Left ventricle myocardium inferior (tissue), 1 donor: Measurements from ENCODE around the gene TNFRSF4. TPM values are rescaled to one million over a fixed set of nuclear protein-coding genes. Genes with fewer than 3 reads are reported as not detected.

Experiments used
- DNase-seq: peaks from one replicate; pipeline ENCODE4 v3.0.0-alpha.2; 2020
- H3K27ac ChIP-seq: fragments of 200-600 bp; replicated peaks from 2 replicates; pipeline ENCODE4 v1.8.0; 2021
- H3K27me3 ChIP-seq: fragments of 200-600 bp; 2 replicates; pipeline ENCODE4 v1.8.0; 2021; ENCODE audit warnings: low read depth
- H3K36me3 ChIP-seq: fragments of 200-600 bp; 2 replicates; pipeline ENCODE4 v1.8.0; 2021
- H3K4me1 ChIP-seq: fragments of 200-600 bp; 2 replicates; pipeline ENCODE4 v1.8.0; 2021
- H3K4me3 ChIP-seq: fragments of 200-600 bp; 2 replicates; pipeline ENCODE4 v1.8.0; 2021; ENCODE audit warnings: mild to moderate bottlenecking, moderate library complexity
- H3K9me3 ChIP-seq: fragments of 200-600 bp; replicated peaks from 2 replicates; pipeline ENCODE4 v1.8.0; 2021
- intact Hi-C: fragments of 100-400 bp; cut with micrococcal nuclease; formaldehyde crosslinking; loops from one replicate; pipeline ENCODE4 v1.11.0; 2022
- microRNA-seq: library from miRNA; unstranded; fragments of <30 nt; microRNA quantifications from one replicate; pipeline ENCODE4 v1.2.0, GENCODE V29; 2020
- total RNA-seq: library from RNA; stranded (reverse); fragmentation: NEBNext Ultra II Directional; extraction: Animal tissue kit (Norgen Biotek cat#: 25700); gene quantifications from one replicate; pipeline ENCODE4 v1.2.1, GENCODE V29; 2021
- TF ChIP-seq, protein P1 (sequence below): fragments of 200-600 bp; IDR thresholded peaks from 2 replicates; pipeline ENCODE4 v1.8.0; 2021; ENCODE audit warnings: antibody characterized with exemption, mild to moderate bottlenecking, borderline replicate concordance
- donor health status: DM: no; HTN: yes; CAD: no; lungs with severe emphysema.

The TNFRSF4 gene
- total RNA-seq, 1 donor from 2014 or later = 2.2 TPM

GRCh38 chr1:1161683-1162079 lies 52.3 kb downstream of the TNFRSF4 start:
- H3K4me3 ChIP-seq = no peak overlapping the region
- TF ChIP-seq, protein P1, sequence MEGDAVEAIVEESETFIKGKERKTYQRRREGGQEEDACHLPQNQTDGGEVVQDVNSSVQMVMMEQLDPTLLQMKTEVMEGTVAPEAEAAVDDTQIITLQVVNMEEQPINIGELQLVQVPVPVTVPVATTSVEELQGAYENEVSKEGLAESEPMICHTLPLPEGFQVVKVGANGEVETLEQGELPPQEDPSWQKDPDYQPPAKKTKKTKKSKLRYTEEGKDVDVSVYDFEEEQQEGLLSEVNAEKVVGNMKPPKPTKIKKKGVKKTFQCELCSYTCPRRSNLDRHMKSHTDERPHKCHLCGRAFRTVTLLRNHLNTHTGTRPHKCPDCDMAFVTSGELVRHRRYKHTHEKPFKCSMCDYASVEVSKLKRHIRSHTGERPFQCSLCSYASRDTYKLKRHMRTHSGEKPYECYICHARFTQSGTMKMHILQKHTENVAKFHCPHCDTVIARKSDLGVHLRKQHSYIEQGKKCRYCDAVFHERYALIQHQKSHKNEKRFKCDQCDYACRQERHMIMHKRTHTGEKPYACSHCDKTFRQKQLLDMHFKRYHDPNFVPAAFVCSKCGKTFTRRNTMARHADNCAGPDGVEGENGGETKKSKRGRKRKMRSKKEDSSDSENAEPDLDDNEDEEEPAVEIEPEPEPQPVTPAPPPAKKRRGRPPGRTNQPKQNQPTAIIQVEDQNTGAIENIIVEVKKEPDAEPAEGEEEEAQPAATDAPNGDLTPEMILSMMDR = no peak
- H3K9me3 ChIP-seq = no peaks in the 10 kb centered on the region
- H3K36me3 ChIP-seq = no peaks in the 10 kb centered on the region
- H3K27me3 ChIP-seq = peaks cover 67% of the 10 kb centered on the region
- no peak for DNase-seq
- H3K27ac ChIP-seq = no peak overlapping the region
- H3K4me1 ChIP-seq = peaks cover 15% of the 10 kb centered on the region
- intact Hi-C loops = no loop called here

Small RNAs within 50 kb of the gene (microRNA-seq; reads per million reads assigned to microRNA genes)
- gene MIR200A (8.4 reads per million, percentile 22 among the genes with 10 or more reads in this experiment), gene MIR200B (40.6 reads per million, percentile 46 among the genes with 10 or more reads in this experiment), gene MIR429 (2.5 reads per million)

Other genes starting within 250 kb of the TNFRSF4 start
- not detected for gene PLEKHN1, start 247.7 kb downstream of the TNFRSF4 start, total RNA-seq
- 160 TPM for gene PERM1, start 232.1 kb downstream of the TNFRSF4 start, total RNA-seq
- gene HES4, start 214.1 kb downstream of the TNFRSF4 start, total RNA-seq = 34.0 TPM
- 14.5 TPM for gene ISG15, start 200.7 kb downstream of the TNFRSF4 start, total RNA-seq
- gene AGRN, start 194.0 kb downstream of the TNFRSF4 start, total RNA-seq = 13.0 TPM
- gene RNF223, start 139.8 kb downstream of the TNFRSF4 start, total RNA-seq = not detected
- 3.8 TPM for gene C1orf159, start 98.1 kb downstream of the TNFRSF4 start, total RNA-seq
- not detected for gene TTLL10, start 40.3 kb downstream of the TNFRSF4 start, total RNA-seq
- not detected for gene TNFRSF18, start 7.6 kb downstream of the TNFRSF4 start, total RNA-seq
- 114 TPM for gene SDF4, start 17.8 kb upstream of the TNFRSF4 start, total RNA-seq
- 7.9 TPM for gene B3GALT6, start 18.1 kb upstream of the TNFRSF4 start, total RNA-seq
- gene C1QTNF12, start 32.6 kb upstream of the TNFRSF4 start, total RNA-seq = 0.55 TPM
- gene UBE2J2, start 59.7 kb upstream of the TNFRSF4 start, total RNA-seq = 36.9 TPM
- gene SCNN1D, start 66.3 kb upstream of the TNFRSF4 start, total RNA-seq = 3.5 TPM
- 49.7 TPM for gene ACAP3, start 93.8 kb upstream of the TNFRSF4 start, total RNA-seq
- gene PUSL1, start 94.4 kb upstream of the TNFRSF4 start, total RNA-seq = 10.4 TPM
- 70.1 TPM for gene INTS11, start 110.5 kb upstream of the TNFRSF4 start, total RNA-seq
- gene CPTP, start 110.6 kb upstream of the TNFRSF4 start, total RNA-seq = 99.2 TPM
- gene TAS1R3, start 117.1 kb upstream of the TNFRSF4 start, total RNA-seq = 0.93 TPM
- 93.0 TPM for gene DVL1, start 135.3 kb upstream of the TNFRSF4 start, total RNA-seq
- gene MXRA8, start 144.4 kb upstream of the TNFRSF4 start, total RNA-seq = 20.2 TPM
- gene AURKAIP1, start 161.1 kb upstream of the TNFRSF4 start, total RNA-seq = 219 TPM
- gene CCNL2, start 185.2 kb upstream of the TNFRSF4 start, total RNA-seq = 46.1 TPM
- gene MRPL20, start 193.1 kb upstream of the TNFRSF4 start, total RNA-seq = 135 TPM
- 1.7 TPM for gene ANKRD65, start 207.1 kb upstream of the TNFRSF4 start, total RNA-seq
- gene VWA1, start 221.5 kb upstream of the TNFRSF4 start, total RNA-seq = 13.7 TPM
- 2.8 TPM for gene ATAD3C, start 235.5 kb upstream of the TNFRSF4 start, total RNA-seq